Dermis microvascular lymphatic vessel endothelial cell (primary cell): Measurements from ENCODE around the gene CTTNBP2NL. TPM values are rescaled to one million over a fixed set of nuclear protein-coding genes. Genes with fewer than 3 reads are reported as not detected.
"Not testable (repeated sequence)": the region's sequence is repeated elsewhere in the genome, so short reads cannot be mapped to it uniquely, and the experiment has no call there.

ENCODE experiments used
- DNase-seq, 2 donors: peaks; one replicate each; pipeline versions ENCODE4 v3.0.0 to v3.0.0-alpha.2; 2010; ENCODE audit warnings: low read depth in 2 of 2
- total RNA-seq: library from RNA; depleted of rRNA; stranded (reverse); fragments of >200 nt; gene quantifications from 2 replicates; pipeline ENCODE4 v1.2.1, GENCODE V29; 2014

Gene CTTNBP2NL
- total RNA-seq, 1 donor from 2014 or later = 13.0 TPM

DNA sequence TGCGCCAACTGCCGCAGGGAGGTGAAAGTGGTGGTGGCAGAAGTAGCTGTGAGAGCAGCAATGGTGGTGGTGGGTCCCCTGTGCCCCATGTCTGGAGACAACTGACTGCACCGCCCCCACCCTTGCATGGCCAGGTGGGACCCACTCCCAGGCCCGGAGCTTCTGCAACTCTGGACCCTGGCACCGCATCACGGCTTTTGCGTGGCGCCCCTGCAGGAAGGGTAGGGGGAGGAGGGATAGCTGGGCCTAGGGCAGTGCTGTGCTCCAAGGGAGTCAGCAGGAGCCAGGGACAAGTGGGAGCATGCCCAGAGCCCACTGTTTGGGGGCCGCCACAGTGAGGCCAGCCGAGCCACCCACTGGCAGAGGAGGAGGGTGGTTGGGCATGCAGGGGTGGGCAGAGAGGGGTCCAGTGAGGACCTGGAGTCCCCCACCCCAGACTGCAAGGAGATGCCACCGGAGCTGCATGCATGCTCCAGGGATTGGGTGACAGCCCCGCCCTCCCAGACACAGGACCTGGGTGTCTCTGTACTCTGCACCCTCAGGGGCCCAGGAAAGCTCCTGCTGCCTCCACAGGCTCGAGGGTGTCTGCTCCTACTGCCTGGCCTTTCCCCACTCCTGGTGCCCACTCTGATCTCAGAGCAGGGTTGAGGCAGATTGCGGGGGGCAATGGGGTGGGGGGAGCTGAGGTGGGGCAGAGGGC, 9.8 kb upstream of the CTTNBP2NL start:
- no peak for DNase-seq

DNA sequence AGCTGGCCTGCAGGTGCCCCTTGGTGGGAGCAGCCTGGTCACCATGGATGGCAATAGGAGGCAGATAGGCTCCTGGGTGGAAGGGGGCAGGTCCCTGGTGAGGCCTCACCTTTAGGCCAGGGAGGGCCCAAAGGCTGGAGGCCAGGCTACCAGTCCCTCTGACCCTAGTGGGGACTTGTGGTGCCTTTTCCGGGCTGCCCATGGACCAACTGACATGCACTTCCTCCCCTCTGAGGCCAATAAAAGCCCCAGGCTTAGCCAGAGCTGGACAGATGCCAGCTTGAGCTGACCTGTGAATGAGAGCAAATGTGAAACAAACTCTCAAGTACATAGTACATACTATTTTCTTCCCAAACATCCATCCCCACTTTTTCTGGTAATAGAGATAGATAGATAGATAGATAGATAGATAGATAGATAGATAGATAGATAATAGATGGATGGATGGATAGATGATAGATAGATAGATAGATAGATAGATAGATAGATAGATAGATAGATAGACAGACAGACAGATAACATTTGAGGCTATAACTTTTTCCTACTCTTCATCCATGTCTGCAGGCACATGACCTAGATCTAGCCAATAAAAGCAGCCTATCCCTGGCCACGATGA, 9.2 kb upstream of the CTTNBP2NL start:
- peak in 1 of 2 donors; percentile 17 for DNase-seq

DNA sequence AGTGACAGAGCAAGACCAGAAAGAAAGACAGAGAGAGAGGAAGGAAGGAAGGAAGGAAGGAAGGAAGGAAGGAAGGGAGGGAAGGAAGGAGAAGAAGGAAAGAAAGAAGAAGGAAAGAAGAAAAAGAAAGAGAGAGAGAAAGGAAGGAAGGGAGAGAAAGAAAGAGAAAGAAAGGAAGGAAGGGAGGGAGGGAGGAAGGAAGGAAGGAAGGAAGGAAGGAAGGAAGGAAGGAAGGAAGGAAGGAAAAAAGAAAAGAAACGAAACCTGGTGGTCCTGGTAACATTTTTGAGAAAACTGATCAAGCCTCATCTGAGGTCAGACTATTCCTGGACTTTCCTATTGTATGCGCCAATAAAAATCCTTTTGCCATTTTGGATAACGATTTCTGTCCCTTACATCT, 8.2 kb upstream of the CTTNBP2NL start:
- no peak for DNase-seq

DNA sequence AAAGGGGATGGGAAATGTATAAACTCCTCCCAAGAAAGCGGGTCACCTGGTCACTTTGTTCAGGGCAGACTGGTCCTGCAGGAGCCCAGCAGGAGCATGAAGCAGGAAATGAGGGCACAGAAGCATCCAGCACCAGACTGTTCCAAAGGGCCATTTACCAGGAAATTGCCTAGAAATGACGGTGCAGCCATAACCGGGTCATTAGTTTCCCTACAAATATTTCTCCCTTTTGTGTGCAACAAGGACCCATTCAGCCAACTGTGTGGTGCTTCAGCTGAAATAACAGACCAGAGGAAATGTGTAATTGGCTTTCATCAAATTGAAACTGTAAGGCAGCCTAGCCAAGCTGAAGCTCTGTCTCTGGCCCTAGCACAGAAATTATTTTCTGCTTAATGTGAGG, 7.6 kb upstream of the CTTNBP2NL start:
- peak; percentile 97 to 98 for DNase-seq

DNA sequence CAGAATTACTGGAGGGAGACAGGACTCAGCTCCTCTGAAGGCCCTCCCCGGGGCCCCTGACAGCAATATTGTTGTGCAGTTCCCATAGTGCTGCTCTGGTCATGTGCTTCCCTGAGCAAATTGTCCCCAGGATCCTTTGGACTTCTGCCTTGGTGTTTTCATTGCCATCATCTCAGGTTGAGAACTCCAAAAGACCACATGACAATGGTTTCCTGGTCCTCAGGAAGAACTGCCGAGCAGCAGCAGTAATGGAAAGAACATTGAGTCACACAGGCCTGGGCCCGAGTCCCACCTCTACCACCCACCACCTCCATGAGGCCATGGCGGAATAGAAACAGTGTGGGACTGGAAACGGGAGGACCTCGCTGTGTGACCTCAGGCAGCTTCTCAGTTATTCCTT, 6.3 kb upstream of the CTTNBP2NL start:
- peak; percentile 92 to 95 for DNase-seq

DNA sequence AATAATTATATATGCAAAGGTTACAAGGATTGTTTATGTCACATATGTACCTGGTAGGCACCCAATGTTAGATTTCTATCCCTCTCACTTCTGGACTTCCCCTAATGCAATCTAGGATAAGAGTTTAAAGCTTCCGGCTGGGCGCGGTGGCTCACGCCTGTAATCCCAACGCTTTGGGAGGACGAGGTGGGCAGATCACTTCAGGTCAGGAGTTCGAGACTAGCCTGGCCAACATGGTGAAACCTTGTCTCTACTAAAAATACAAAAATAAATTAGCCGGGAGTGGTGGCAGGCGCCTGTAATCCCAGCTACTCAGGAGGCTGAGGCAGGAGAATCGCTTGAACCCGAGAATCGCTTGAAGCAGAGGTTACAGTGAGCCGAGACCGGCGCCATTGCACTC, 5.7 kb upstream of the CTTNBP2NL start:
- DNase-seq = not testable (repeated sequence)

DNA sequence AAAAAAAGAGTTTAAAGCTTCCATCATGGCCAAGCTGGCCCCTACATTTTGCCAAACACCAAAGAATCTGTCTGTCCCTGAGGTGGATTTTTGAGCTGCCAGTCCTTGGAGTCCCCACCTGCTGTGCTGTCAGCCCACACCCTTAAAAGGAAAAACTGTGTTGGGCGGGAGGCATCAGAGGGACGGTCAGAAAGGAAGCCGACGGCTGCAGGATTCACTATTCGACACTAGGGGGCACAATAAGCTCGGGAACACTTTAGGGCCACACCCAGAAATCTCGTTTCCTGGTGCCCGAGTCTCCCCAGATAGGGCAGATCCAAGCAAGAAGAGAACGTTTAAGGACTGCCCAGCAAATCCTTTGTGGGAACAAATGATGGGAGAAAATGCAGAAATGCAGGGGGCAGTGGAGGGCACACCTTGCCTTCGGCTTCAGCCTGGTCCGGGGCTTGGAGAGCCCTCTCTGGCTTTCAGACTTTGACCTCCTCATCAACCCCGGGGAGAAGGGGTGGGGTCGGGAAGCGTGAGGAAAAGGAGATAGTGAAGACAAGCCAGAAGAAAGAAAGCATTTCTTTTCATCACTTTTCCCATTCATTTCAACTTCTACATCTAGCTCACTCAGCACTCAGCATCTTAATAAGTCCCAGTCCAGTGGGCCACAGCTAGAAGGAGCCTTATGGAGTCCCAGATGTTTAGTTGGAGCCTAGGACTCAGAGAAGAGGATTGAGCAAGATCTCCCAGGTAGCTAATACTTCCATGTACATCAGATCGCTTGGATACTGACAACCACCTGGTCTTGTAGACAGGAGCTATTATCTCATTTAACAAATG, 5.0 kb upstream of the CTTNBP2NL start:
- peak; percentile 78 to 90 for DNase-seq

DNA sequence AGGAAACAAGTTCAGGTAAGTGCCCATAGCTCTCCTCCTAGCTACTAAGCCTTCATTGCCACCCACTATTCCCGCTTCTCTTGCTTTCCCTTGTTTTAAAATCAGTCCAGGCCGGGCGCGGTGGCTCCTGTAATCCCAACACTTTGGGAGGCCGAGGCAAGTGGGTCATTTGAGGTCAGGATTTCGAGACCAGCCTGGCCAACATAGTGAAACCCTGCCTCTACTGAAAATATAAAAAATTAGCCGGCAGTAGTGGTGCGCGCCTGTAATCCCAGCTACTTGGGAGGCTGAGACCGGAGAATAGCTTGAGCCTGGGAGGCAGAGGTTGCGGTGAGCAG, 4.4 kb upstream of the CTTNBP2NL start:
- DNase-seq = no peak

DNA sequence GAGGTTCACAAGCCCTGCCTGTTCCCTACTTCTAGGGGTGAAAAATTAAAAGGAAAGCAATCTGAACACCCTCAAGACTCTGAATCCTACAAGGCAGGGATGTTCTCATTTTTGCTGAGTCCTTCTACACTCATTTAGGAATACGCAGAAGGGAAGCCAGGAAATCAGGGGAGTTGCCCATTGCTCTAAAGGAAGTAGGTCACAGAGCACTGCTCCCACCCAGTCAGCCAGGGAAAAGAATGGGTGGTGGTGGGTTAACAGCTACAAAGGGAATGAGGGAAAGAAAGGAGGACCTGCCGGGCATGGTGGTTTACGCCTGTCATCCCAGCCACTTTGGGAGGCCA, 2.4 kb upstream of the CTTNBP2NL start:
- DNase-seq = peak in 1 of 2 donors; percentile 77

DNA sequence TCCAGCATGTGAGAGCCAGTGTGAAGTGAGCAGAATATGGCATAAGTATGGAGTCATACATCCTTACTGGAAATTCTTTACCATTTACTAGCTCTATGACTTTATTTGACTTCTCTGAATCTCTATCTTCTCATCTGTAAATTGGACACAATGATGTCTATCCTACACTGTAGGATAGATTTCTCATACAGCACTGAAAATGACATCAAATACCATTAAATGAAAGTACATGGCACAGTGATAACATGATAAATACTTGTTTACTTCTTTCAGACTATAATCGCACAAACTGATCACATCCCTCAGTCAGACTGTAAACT, 1.3 kb upstream of the CTTNBP2NL start:
- no peak for DNase-seq

DNA sequence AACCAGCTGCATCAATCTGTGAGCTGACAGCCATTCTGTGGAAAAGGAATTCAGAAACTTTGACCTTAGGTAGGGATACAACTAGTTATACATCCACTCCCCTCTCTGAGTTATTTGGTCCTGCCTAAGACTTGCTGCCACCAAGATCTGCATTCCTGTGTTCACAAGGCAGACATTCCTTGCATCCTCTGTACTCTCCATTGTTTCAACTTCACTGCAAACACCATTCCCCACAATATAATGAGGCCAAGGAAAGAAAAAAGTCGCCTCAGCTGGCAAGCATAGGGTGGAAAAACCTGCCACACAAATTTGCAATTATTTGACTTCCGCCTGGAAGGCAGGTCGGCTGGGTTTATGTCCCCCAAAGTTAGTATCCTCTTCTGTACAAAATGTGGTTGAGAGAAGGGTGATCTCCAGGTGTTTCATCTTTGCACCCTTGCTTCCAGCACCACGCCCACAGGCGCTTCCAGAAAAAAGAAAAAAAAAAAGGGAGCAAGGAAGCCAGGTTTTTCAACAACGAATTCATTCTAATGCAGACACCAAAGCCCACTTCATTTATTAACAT, 676 bp upstream of the CTTNBP2NL start:
- no peak for DNase-seq

DNA sequence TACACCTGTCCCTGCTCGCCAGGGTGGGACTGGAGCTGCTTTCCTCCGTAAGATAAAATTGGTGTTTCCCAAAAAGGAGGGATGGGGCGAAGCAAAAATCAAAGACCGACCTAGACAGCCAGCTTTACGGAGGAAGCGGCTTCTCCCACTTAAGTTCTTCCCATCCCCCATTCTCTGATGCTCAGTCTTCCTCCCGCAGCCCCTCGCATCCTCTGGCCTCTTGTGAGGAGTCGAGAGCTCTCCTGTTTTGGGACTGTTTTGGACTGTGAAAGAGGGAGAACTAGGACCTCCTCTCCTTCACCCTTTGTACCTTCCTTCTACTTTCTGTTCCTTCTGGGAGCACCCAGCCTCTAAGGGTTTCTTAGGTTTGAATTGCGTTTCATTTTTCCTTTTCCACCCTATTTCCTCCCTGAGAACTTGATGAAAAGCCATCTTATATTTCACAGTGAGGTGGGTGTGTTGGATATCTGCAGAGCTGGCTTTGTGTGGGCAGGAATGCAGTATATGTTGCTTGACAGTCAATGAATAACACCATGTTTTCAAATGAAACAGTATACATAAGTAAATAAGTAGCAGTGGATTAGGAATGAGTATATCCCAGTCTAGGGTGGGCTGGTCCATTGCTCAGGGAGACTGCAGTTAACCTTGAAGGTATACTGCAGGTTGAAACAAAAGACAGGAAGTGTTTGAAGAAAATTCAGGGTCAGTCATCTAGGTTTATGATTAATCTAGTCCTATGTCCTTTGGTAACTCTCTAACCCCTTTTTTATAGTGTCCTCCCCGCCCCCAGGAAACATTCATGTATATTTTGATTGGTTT, 848 bp downstream of the CTTNBP2NL start:
- DNase-seq = peak in 1 of 2 donors; percentile 35

DNA sequence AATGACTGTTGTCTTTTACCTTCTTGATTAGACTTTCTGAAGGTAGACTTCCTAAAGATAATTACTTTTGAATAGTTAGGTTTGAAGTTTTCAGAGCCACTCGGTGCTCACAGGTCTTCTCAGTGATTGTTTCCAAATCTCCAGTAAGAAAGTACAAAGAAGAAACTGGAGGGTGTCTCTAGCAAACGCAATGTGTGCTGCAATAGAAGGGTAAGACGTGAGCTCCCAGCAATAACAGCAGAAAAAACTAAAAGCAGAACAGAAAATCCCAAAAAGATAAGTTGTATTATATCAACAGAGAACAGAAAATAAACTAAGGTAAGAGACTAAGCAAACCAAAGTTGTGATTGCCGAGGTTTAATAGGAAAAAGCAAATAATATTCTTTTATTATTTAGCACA, 1.8 kb downstream of the CTTNBP2NL start:
- DNase-seq = no peak

DNA sequence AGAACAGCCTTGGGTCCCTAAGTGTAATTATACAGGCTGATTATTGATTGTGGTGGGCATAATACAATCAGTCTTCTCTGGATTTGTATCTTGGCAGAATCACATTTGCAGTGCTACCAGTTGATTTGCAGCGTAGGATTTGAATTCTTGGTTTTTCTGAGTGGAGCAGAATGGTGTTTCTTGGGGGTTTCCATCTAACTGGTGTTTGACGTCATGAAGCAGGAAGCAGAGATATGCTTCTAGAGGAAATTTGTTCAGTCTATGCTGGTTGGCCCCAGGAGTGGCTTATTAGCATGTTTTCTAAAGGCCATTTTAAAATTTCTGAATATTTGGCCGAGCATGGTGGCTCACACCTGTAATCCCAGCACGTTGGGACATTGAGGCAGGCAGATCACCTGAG, 3.4 kb downstream of the CTTNBP2NL start:
- DNase-seq = peak in 1 of 2 donors; percentile 69

DNA sequence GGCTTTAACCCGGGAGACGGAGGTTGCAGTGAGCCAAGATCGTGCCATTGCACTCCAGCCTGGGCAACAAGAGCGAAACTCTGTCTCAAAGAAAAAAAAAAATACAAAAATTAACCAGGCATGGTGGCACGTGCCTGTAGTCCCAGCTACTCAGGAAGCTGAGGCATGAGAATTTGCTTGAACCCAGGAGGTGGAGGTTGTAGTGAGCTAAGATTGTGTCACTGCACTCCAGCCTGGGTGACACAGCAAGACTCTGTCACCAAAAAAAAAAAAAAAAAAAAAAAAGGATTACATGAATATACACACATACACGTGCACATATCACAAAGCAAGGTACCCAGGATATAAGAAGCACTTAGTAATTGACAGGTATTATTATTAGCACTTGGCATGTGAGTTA, 4.7 kb downstream of the CTTNBP2NL start:
- not testable (repeated sequence) for DNase-seq

DNA sequence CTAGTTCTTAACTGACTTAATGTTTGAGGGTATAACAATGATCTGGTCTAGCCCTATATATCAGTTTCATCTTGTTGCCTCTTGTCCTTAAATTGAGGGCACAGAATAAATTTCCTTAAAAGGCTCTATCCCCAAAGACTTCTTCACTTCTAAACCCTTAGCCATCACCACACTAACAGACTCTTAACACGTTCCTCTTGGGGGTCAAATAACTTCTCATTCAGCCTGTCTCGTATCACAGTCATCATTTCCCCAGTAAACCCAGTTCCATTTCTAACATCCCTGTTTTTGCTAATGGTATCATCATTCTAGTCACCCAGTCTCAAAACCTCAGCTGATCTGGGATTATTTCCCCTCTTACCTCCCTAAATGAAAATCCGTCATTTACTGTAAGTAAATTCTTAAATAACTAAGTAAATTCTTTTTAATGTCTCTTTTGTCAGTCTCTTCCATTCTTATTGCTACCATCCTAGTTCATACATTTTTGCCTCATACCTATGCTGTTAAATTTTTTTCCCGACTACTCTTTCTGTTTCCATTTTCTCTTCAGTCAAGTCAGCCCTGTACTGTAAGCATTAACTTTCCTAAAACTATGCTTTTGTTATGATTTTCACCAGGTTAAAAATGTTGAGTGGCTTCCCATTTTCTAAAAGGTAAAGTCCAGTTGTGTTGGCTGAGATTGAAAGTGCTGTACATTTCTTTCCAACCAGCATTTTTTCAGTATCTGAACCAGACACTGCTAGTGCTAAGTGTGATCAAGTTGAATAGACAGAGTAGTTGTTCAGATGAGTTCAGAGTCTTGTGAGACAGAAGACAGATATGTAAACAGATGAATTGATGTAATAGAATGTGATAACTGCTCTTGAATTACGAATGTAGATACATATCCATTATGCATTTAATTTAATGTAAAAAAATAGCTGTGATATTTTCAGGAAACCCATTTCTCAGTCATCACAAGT, 6.9 kb downstream of the CTTNBP2NL start:
- DNase-seq = no peak

DNA sequence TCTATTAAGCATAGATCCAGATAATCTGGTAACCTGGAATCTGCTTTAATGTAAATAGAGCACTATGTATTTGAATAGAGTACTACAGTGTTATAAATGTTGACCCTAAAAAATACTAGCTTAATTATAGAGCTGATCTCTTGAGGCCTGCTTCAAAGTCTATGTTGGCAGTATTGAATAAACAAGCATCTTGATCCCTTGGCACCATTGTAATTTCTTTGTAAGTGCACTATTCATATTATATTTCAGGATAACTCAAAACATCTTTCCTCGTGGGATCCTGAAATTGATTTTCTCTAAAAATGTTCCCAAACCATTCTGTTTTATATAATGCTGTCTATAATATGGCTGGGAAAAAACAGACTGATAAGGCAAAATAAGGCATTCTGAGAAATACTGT, 10.8 kb downstream of the CTTNBP2NL start:
- DNase-seq = no peak

DNA sequence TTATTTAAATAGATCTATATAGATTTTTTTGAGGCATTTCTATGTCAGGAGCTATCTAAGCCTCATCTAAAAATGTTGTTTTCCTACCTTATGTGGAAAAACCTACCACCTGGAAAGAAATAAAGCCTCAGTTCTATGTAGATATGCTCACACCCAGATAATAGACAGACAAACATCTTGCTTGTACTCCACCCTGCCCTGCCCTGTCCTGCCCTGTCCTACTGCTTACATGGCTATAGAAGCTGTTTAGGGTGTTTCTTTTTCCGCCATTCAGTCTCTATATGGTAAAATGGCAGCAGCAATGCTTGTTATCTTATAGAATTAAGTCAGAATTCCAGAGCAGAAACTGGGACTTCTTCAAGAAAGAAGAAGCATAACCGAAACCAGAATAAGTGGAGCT, 13.4 kb downstream of the CTTNBP2NL start:
- DNase-seq = no peak

DNA sequence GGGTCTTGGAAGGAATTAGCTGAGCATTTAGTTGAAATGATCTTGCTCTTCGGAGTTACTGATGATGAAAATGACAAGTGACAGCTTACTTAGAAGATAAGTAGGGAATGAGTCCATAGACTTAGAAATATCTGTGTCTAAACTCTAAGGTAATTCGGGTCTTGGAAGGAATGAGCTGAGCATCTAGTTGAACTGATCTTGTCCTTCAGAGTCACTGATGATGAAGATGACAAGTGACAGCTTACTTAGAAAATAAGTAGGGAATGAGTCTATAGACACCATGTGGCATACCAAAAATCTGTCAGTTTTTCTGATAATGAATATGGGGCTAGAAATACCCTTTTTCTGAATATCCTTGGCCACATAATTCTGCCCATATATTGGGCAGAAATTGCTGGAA, 14.7 kb downstream of the CTTNBP2NL start:
- no peak for DNase-seq

DNA sequence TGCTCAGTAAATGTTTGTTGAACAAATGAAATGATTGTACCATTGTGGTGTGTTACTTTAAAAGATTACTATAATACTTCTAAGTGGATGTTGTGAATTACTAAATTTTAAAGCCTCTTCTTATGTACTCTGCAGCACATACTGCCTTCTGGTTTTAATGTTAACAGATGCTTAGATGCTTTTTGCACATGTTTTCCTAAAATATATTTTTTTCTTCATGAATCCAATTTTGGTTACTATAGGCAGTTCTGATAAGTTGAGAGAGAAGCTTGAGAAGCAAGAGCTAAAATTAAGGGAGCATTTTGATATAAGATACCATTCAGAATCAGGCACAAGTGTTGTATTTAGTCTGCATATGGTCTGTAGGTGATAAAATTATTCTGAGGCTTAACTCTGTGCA, 21.3 kb downstream of the CTTNBP2NL start:
- no peak for DNase-seq
